DND-41 (cell line): ENCODE measurements around the gene TXNDC11.
A peak's percentile ranks its signal among the peaks of the same experiment; 100 is the strongest.

Experiments
- ATAC-seq: fragments of 200-7000 bp; cut with Tn5 transposase; 3 replicates; pipeline ENCODE4 v1.9.1; 2021; ENCODE audit warnings: low read depth; ENCODE audit not compliant: insufficient read depth
- DNase-seq: peaks from one replicate; pipeline ENCODE4 v3.0.0-alpha.2; 2020
- H2AFZ ChIP-seq: 2 replicates; pipeline ENCODE4 v1.6.0; 2012; ENCODE audit warnings: low read depth, low read length
- H3K27ac ChIP-seq: 2 replicates; pipeline ENCODE4 v1.5.1; 2012; ENCODE audit warnings: low read length, inconsistent platforms
- H3K27me3 ChIP-seq: fragments of 200-600 bp; sonication (generic); 2 replicates; pipeline ENCODE4 v1.6.0; 2012; ENCODE audit warnings: low read length, mild to moderate bottlenecking, inconsistent platforms; ENCODE audit not compliant: insufficient read depth, poor library complexity
- H3K36me3 ChIP-seq: 2 replicates; pipeline ENCODE4 v1.5.1; 2012; ENCODE audit warnings: low read length, inconsistent platforms; ENCODE audit not compliant: insufficient read depth
- H3K4me1 ChIP-seq: 2 replicates; pipeline ENCODE4 v1.5.1; 2012; ENCODE audit warnings: mild to moderate bottlenecking, low read length; ENCODE audit not compliant: insufficient read depth
- H3K4me2 ChIP-seq: 2 replicates; pipeline ENCODE4 v1.6.0; 2012; ENCODE audit warnings: mild to moderate bottlenecking, moderate library complexity, low read length, inconsistent platforms; ENCODE audit not compliant: insufficient read depth
- H3K4me3 ChIP-seq, 2 experiments: fragments of 200-600 bp in 1 of 2; shearing (Covaris generic) in 1 of 2; 2 replicates each; pipeline ENCODE4 v1.5.1; 2012 to 2016; ENCODE audit warnings: inconsistent platforms in 2 of 2, low read length in 2 of 2, mild to moderate bottlenecking in 2 of 2, low read depth in 1 of 2, moderate library complexity in 1 of 2
- H3K79me2 ChIP-seq: 2 replicates; pipeline ENCODE4 v1.6.0; 2012; ENCODE audit warnings: low read length, inconsistent platforms; ENCODE audit not compliant: insufficient read depth
- H3K9ac ChIP-seq: 2 replicates; pipeline ENCODE4 v1.6.0; 2012; ENCODE audit warnings: low read depth, mild to moderate bottlenecking, inconsistent platforms, low read length, moderate library complexity
- H3K9me3 ChIP-seq: 2 replicates; pipeline ENCODE4 v1.5.1; 2012; ENCODE audit warnings: low read length, moderate library complexity, mild to moderate bottlenecking, inconsistent platforms; ENCODE audit not compliant: insufficient read depth, severe bottlenecking
- H4K20me1 ChIP-seq: 2 replicates; pipeline ENCODE4 v1.6.0; 2012; ENCODE audit warnings: low read length; ENCODE audit not compliant: insufficient read depth
- EZH2 ChIP-seq: IDR thresholded peaks from 3 replicates; pipeline ENCODE4 v1.6.1; 2012; ENCODE audit warnings: borderline replicate concordance, low read depth, mild to moderate bottlenecking, moderate library complexity, low read length, inconsistent platforms; ENCODE audit not compliant: severe bottlenecking
- TF ChIP-seq, protein P1 (sequence below): IDR thresholded peaks from 2 replicates; pipeline ENCODE4 v1.5.1; 2012; ENCODE audit warnings: borderline replicate concordance, low read length, moderate library complexity, mild to moderate bottlenecking; ENCODE audit not compliant: poor library complexity, severe bottlenecking; ENCODE audit errors: extremely low read depth

TXNDC11 gene

DNA sequence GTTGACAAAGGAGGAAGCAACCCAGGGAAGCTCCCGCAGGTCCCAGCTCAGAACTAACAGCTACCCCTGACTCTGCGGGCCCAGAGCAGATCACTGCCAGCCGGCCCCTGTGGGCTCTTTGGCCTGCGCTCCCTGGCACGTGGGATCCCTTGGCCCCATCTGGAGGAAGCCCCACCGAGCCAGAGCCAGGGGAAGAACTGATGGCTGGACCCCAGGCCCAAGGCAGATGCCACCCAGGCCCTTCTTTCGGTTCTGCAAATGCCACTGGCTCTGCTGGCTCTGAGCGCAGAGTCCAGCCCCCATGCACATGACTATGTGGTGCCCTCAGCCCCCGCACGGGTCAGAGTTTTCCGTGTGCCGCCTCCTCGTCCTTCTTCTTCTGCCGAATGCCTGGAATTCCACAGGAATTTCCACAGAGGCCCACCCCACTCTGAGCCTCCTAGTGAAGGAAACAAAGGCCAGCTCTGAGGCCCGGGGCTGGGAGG, 110.2 kb downstream of the TXNDC11 start:
- ATAC-seq: no peak
- TF ChIP-seq, protein P1, sequence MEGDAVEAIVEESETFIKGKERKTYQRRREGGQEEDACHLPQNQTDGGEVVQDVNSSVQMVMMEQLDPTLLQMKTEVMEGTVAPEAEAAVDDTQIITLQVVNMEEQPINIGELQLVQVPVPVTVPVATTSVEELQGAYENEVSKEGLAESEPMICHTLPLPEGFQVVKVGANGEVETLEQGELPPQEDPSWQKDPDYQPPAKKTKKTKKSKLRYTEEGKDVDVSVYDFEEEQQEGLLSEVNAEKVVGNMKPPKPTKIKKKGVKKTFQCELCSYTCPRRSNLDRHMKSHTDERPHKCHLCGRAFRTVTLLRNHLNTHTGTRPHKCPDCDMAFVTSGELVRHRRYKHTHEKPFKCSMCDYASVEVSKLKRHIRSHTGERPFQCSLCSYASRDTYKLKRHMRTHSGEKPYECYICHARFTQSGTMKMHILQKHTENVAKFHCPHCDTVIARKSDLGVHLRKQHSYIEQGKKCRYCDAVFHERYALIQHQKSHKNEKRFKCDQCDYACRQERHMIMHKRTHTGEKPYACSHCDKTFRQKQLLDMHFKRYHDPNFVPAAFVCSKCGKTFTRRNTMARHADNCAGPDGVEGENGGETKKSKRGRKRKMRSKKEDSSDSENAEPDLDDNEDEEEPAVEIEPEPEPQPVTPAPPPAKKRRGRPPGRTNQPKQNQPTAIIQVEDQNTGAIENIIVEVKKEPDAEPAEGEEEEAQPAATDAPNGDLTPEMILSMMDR: no peak
- TF ChIP-seq EZH2: no peak
- Histone ChIP-seq H3K27ac (peak overlapping the region; percentile 34; the same call in 1 of the 2 replicates), H3K79me2 (no peaks in the 10 kb centered on the region), H2AFZ (no peak overlapping the region), H3K4me1 (peaks cover 39% of the 10 kb centered on the region), H4K20me1 (no peaks in the 10 kb centered on the region), H3K9me3 (no peaks in the 10 kb centered on the region), H3K36me3 (no peaks in the 10 kb centered on the region), H3K27me3 (no peaks in the 10 kb centered on the region), H3K4me3 (no peak overlapping the region), H3K4me2 (no peak overlapping the region), H3K9ac (no peak overlapping the region)
- no peak for DNase-seq

DNA sequence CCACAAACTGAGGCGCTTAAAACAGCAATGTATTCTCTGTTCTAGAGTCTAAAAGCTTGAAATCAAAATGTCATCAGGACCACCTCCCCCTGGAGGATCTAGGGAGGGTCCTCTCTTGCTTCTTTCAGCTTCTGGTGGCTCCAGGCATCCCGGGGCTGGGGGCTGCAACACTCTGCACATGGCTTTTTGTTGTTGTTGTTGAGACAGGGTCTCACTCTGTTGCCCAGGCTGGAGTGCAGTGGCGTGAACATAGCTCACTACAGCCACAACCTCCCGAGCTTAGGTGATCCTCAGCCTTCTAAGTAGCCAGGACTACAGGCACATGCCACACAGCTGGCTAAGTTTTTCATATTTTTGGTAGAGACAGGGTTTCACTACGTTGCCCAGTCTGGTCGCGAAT, 111.4 kb downstream of the TXNDC11 start:
- DNase-seq (no peak), ATAC-seq (no peak)
- no peaks in the 10 kb centered on the region for H3K27me3 ChIP-seq
- H2AFZ ChIP-seq: no peak overlapping the region
- H3K79me2 ChIP-seq: no peaks in the 10 kb centered on the region
- H3K9ac ChIP-seq: no peak overlapping the region
- H3K4me2 ChIP-seq: no peak overlapping the region; the same call in 1 of the 2 replicates
- H3K4me1 ChIP-seq: peaks cover 39% of the 10 kb centered on the region
- H4K20me1 ChIP-seq: no peaks in the 10 kb centered on the region
- no peak overlapping the region for H3K4me3 ChIP-seq
- no peak for TF ChIP-seq EZH2
- TF ChIP-seq, protein P1: no peak
- H3K36me3 ChIP-seq: no peaks in the 10 kb centered on the region
- H3K27ac ChIP-seq: peak overlapping the region; percentile 92
- no peaks in the 10 kb centered on the region for H3K9me3 ChIP-seq

DNA sequence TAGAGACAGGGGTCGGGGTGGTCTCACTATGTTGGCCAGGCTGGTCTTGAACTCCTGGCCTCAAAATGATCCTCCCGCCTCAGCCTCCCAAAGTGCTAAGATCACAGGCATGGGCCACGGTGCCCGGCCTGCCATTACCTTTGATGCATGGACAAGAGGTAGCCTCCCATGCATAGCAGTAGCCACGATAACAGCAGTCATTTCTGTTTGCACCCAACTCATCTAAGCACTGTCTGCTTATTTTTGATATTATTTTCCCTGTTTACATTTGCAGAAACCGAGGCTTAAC, 111.9 kb downstream of the TXNDC11 start:
- Histone ChIP-seq H3K27ac (peak overlapping the region; percentile 92), H3K4me1 (peaks cover 39% of the 10 kb centered on the region), H2AFZ (no peak overlapping the region), H3K4me2 (peak overlapping the region; percentile 54), H4K20me1 (no peaks in the 10 kb centered on the region), H3K27me3 (no peaks in the 10 kb centered on the region), H3K79me2 (no peaks in the 10 kb centered on the region), H3K36me3 (no peaks in the 10 kb centered on the region), H3K9me3 (no peaks in the 10 kb centered on the region), H3K4me3 (no peak overlapping the region), H3K9ac (0 out of 2 replicates have a peak overlapping the region, but pooled peaks have one; percentile 42)
- TF ChIP-seq, protein P1: no peak
- no peak for TF ChIP-seq EZH2
- ATAC-seq (no peak), DNase-seq (no peak)
